GM23338 (cell line): ENCODE data around the gene ELFN2. TPM values are rescaled to one million over a fixed set of nuclear protein-coding genes. Genes with fewer than 3 reads are reported as not detected.

Experiments used
- ATAC-seq: fragments of 200-7000 bp; cut with Tn5 transposase; 3 replicates; pipeline ENCODE4 v1.9.1; 2020
- DNase-seq: peaks from one replicate; pipeline ENCODE4 v3.0.0-alpha.2; 2015; ENCODE audit warnings: low spot score
- H2AFZ ChIP-seq: fragments of 200-600 bp; sonication (generic); 2 replicates; pipeline ENCODE4 v1.8.0; 2016; ENCODE audit warnings: antibody characterized with exemption, mild to moderate bottlenecking, moderate library complexity
- H3F3A ChIP-seq: fragments of 200-600 bp; sonication (generic); replicated peaks from 2 replicates; pipeline ENCODE4 v1.8.0; 2017; ENCODE audit warnings: antibody characterized with exemption, mixed run types, low read depth
- H3K27ac ChIP-seq: fragments of 200-600 bp; sonication (generic); 2 replicates; pipeline ENCODE4 v1.6.1; 2016; ENCODE audit warnings: low read depth
- H3K27me3 ChIP-seq: fragments of 200-600 bp; sonication (generic); 2 replicates; pipeline ENCODE4 v1.8.0; 2016; ENCODE audit warnings: mild to moderate bottlenecking, mixed run types, moderate library complexity; ENCODE audit not compliant: insufficient read depth
- H3K36me3 ChIP-seq: fragments of 200-600 bp; sonication (generic); 2 replicates; pipeline ENCODE4 v1.8.0; 2016; ENCODE audit warnings: mild to moderate bottlenecking; ENCODE audit not compliant: insufficient read depth
- H3K4me1 ChIP-seq: fragments of 200-600 bp; sonication (generic); 2 replicates; pipeline ENCODE4 v1.8.0; 2016; ENCODE audit warnings: mild to moderate bottlenecking, moderate library complexity; ENCODE audit not compliant: insufficient read depth
- H3K4me2 ChIP-seq: fragments of 200-600 bp; sonication (generic); 2 replicates; pipeline ENCODE4 v1.7.1; 2017; ENCODE audit warnings: mixed run types
- H3K4me3 ChIP-seq: fragments of 200-600 bp; sonication (generic); 2 replicates; pipeline ENCODE4 v1.6.1; 2016; ENCODE audit warnings: mixed run types
- H3K79me2 ChIP-seq: fragments of 200-600 bp; sonication (generic); replicated peaks from 2 replicates; pipeline ENCODE4 v1.8.0; 2017; ENCODE audit warnings: mild to moderate bottlenecking; ENCODE audit not compliant: insufficient read depth
- H3K9me2 ChIP-seq: fragments of 200-600 bp; sonication (generic); 2 replicates; pipeline ENCODE4 v1.8.0; 2017; ENCODE audit not compliant: insufficient read depth
- H4K20me1 ChIP-seq: fragments of 200-600 bp; sonication (generic); replicated peaks from 2 replicates; pipeline ENCODE4 v1.8.0; 2017; ENCODE audit warnings: mild to moderate bottlenecking; ENCODE audit not compliant: insufficient read depth
- H3K27ac Mint-ChIP-seq: 2 replicates; pipeline ENCODE4 v1.8.0; 2020; ENCODE audit warnings: inconsistent platforms, mild to moderate bottlenecking, moderate library complexity, mixed read lengths
- H3K27me3 Mint-ChIP-seq: 3 replicates; pipeline ENCODE4 v1.8.0; 2022; ENCODE audit warnings: low read depth, mild to moderate bottlenecking, moderate library complexity, mixed read lengths, inconsistent platforms; ENCODE audit not compliant: insufficient read depth, poor library complexity
- H3K36me3 Mint-ChIP-seq: 3 replicates; pipeline ENCODE4 v1.8.0; 2021; ENCODE audit warnings: low read depth, mild to moderate bottlenecking, inconsistent platforms, moderate library complexity, mixed read lengths
- H3K4me1 Mint-ChIP-seq: 3 replicates; pipeline ENCODE4 v1.8.0; 2020; ENCODE audit warnings: mild to moderate bottlenecking, inconsistent platforms, mixed read lengths
- H3K4me3 Mint-ChIP-seq: 3 replicates; pipeline ENCODE4 v1.8.0; 2021; ENCODE audit warnings: moderate library complexity, mild to moderate bottlenecking, inconsistent platforms, mixed read lengths
- H3K9me3 Mint-ChIP-seq: 3 replicates; pipeline ENCODE4 v1.8.0; 2020; ENCODE audit warnings: moderate library complexity, mild to moderate bottlenecking, inconsistent platforms, mixed read lengths
- EZH2 ChIP-seq: fragments of 200-600 bp; sonication (generic); IDR thresholded peaks from one replicate; pipeline ENCODE4 v1.8.0; 2017; ENCODE audit warnings: antibody characterized with exemption, mild to moderate bottlenecking, low read depth; ENCODE audit not compliant: unreplicated experiment
- EZH2phosphoT487 ChIP-seq: fragments of 200-600 bp; sonication (generic); IDR thresholded peaks from one replicate; pipeline ENCODE4 v1.8.1; 2018; ENCODE audit warnings: antibody characterized with exemption; ENCODE audit not compliant: unreplicated experiment
- JUNB ChIP-seq: IDR thresholded peaks from one replicate; pipeline ENCODE4 v1.6.1; 2016; ENCODE audit warnings: antibody characterized with exemption; ENCODE audit not compliant: unreplicated experiment
- NANOG ChIP-seq: IDR thresholded peaks from 2 replicates; pipeline ENCODE4 v1.6.1; 2016; ENCODE audit warnings: antibody characterized with exemption, borderline replicate concordance
- POLR2AphosphoS5 ChIP-seq: IDR thresholded peaks from 2 replicates; pipeline ENCODE4 v1.6.1; 2016; ENCODE audit warnings: antibody characterized with exemption, low read depth
- REST ChIP-seq: IDR thresholded peaks from one replicate; pipeline ENCODE4 v1.6.1; 2018; ENCODE audit warnings: antibody characterized with exemption; ENCODE audit not compliant: unreplicated experiment
- STAT1 ChIP-seq: IDR thresholded peaks from one replicate; pipeline ENCODE4 v1.6.1; 2016; ENCODE audit warnings: antibody characterized with exemption; ENCODE audit not compliant: unreplicated experiment
- ZNF114 ChIP-seq: fragments of 250-450 bp; sonication (Bioruptor Pico); IDR thresholded peaks from 2 replicates; pipeline ENCODE4 v1.5.0; 2020; ENCODE audit warnings: mild to moderate bottlenecking, moderate library complexity
- ZNF331 ChIP-seq: fragments of 250-450 bp; sonication (Bioruptor Pico); IDR thresholded peaks from 2 replicates; pipeline ENCODE4 v1.5.0; 2020; ENCODE audit warnings: low read depth, mild to moderate bottlenecking, moderate library complexity
- polyA plus RNA-seq: library from polyadenylated mRNA; unstranded; fragments of >200 nt; fragmentation: Nextera tagmentation; extraction: Ambion mirVana; gene quantifications from 2 replicates; pipeline ENCODE4 v1.2.1, GENCODE V29; 2016
- total RNA-seq: library from RNA; depleted of rRNA; stranded (reverse); fragments of >200 nt; shearing (Covaris generic); gene quantifications from 2 replicates; pipeline ENCODE4 v1.2.3, GENCODE V29; 2014
- TF ChIP-seq, protein P1 (sequence below): IDR thresholded peaks from 2 replicates; pipeline ENCODE4 v1.6.1; 2016; ENCODE audit warnings: antibody characterized with exemption
- TF ChIP-seq, protein P2 (sequence below), 2 experiments: fragments of 200-600 bp in 1 of 2; sonication (generic) in 1 of 2; conservative IDR thresholded peaks; 2 replicates each; pipeline versions ENCODE4 v1.5.1 to v1.6.1; 2016 to 2017; ENCODE audit warnings: antibody characterized with exemption in 2 of 2, low read depth in 2 of 2, mild to moderate bottlenecking in 2 of 2, moderate library complexity in 1 of 2

ELFN2 gene
- total and polyA plus RNA-seq, 2 experiments from 2014 or later = 0.18 to 0.35 TPM

- TF ChIP-seq REST (no peak), EZH2 (no peak), EZH2phosphoT487 (no peak), ZNF331 (CRISPR knock-in tag) (no peak), NANOG (no peak), JUNB (no peak), POLR2AphosphoS5 (no peak), ZNF114 (CRISPR knock-in tag) (no peak), STAT1 (no peak)
- TF ChIP-seq, protein P1, sequence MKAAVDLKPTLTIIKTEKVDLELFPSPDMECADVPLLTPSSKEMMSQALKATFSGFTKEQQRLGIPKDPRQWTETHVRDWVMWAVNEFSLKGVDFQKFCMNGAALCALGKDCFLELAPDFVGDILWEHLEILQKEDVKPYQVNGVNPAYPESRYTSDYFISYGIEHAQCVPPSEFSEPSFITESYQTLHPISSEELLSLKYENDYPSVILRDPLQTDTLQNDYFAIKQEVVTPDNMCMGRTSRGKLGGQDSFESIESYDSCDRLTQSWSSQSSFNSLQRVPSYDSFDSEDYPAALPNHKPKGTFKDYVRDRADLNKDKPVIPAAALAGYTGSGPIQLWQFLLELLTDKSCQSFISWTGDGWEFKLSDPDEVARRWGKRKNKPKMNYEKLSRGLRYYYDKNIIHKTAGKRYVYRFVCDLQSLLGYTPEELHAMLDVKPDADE = no peak
- TF ChIP-seq, protein P2, sequence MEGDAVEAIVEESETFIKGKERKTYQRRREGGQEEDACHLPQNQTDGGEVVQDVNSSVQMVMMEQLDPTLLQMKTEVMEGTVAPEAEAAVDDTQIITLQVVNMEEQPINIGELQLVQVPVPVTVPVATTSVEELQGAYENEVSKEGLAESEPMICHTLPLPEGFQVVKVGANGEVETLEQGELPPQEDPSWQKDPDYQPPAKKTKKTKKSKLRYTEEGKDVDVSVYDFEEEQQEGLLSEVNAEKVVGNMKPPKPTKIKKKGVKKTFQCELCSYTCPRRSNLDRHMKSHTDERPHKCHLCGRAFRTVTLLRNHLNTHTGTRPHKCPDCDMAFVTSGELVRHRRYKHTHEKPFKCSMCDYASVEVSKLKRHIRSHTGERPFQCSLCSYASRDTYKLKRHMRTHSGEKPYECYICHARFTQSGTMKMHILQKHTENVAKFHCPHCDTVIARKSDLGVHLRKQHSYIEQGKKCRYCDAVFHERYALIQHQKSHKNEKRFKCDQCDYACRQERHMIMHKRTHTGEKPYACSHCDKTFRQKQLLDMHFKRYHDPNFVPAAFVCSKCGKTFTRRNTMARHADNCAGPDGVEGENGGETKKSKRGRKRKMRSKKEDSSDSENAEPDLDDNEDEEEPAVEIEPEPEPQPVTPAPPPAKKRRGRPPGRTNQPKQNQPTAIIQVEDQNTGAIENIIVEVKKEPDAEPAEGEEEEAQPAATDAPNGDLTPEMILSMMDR (conservative IDR thresholded peaks at IDR 0.05; ENCODE audit: low read depth in 2 of 2) = no peak
Measured at GRCh38 chr22:37435970-37436603, 8.8 kb upstream of the ELFN2 start (continued).

DNA sequence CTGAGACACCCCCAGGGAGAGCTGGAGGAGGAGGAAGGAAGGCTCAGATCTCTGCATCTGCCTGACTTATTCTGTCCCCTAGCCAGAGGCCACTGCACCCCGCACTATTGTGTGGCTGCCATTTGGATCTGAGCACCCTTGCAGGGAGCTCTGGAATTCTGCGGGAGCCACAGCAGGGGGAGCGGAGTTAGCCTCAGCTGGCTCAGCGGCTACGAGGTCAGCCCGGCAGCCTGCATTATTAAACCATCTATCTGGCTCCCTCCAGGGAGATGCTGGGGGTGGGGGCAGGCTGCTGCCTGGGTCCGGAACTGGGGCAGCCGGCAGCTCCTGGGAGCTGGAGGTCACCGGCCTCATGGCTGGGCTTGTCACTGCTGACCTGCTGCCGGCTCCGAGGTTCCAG lies 6.5 kb upstream of the ELFN2 start:
- Mint-ChIP-seq H3K9me3 (no peaks in the 10 kb centered on the region), H3K27ac (no peak overlapping the region), H3K4me3 (no peak overlapping the region), H3K4me1 (peaks cover 3% of the 10 kb centered on the region; the same call in 2 of the 3 replicates), H3K27me3 (peaks cover 10% of the 10 kb centered on the region), H3K36me3 (no peaks in the 10 kb centered on the region)
- peak overlapping the region; percentile 56; the same call in 1 of the 2 replicates for H2AFZ ChIP-seq
- no peak overlapping the region for H3K27ac ChIP-seq
- H3K79me2 ChIP-seq = no peaks in the 10 kb centered on the region
- no peak for DNase-seq
- H3K9me2 ChIP-seq = no peaks in the 10 kb centered on the region
- peaks cover 1% of the 10 kb centered on the region; the same call in 1 of the 2 replicates for H3F3A ChIP-seq
- H3K4me2 ChIP-seq = no peak overlapping the region
- H3K4me3 ChIP-seq = no peak overlapping the region
- no peaks in the 10 kb centered on the region for H3K36me3 ChIP-seq
- peak; percentile 45; the same call in 2 of the 3 replicates for ATAC-seq
- peaks cover 5% of the 10 kb centered on the region; the same call in 1 of the 2 replicates for H3K4me1 ChIP-seq
- peaks cover 2% of the 10 kb centered on the region for H3K27me3 ChIP-seq
- no peaks in the 10 kb centered on the region for H4K20me1 ChIP-seq
- TF ChIP-seq, protein P2 (conservative IDR thresholded peaks at IDR 0.05; ENCODE audit: low read depth in 2 of 2) = no peak
- TF ChIP-seq STAT1 = no peak
- TF ChIP-seq POLR2AphosphoS5 = no peak
- TF ChIP-seq, protein P1 = no peak
